ENCODE measurements around the gene PELI1. TPM values are rescaled to one million over a fixed set of nuclear protein-coding genes. Genes with fewer than 3 reads are reported as not detected.

The PELI1 gene
- total RNA-seq, 1 experiment from 2014 or later, result 90.7 TPM

DNA sequence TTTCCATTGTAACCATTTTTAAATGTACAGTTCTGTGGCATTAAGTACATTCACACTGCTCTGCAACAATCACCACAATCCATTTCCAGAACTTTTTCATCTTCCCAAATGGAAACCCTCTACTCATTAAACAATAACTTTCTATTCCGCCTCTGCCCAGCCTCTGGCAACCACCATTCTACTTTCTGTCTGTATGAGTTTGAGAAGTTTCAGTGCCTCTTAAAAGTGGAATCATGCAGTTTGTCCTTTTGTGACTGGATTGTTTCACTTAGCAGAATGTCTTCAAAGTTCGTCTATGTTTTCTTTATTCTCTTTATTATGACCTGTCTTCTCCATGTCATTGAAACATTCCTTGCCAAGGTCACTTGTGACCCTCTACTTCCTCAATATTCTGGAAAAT lies 22.0 kb upstream of the PELI1 start:
- Histone ChIP-seq H2AFZ (ENCODE audit: low read length) (no peak overlapping the region), H3K9me3 (ENCODE audit: low read length) (no peaks in the 10 kb centered on the region)

DNA sequence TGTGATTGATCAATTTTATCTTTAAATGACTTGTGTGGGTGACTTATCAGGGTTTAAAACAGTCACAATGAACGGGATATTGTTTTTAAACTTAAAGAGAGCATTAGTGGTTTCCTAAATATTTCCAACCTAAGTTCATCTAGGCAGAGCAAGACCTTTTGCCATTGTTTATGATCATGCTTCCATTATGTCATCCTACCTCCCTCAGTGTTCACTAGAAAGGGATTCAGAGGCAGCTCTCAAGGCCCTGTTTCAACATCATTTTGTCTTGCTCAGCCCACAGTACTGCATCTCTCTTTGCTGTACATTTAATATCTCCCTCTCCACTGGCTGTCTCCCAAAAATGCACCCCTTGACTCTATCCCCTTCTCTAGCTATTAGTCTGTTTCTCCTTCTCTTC lies 21.5 kb upstream of the PELI1 start:
- H3K27me3 ChIP-seq (ENCODE audit: low read length), result no peaks in the 10 kb centered on the region
- no peaks in the 10 kb centered on the region for H3K79me2 ChIP-seq (ENCODE audit: low read length)
- no peak overlapping the region for H3K4me2 ChIP-seq (ENCODE audit: low read depth, low read length, poor library complexity, severe bottlenecking)
- no peaks in the 10 kb centered on the region for H4K20me1 ChIP-seq (ENCODE audit: insufficient read depth, low read depth, low read length)
- H3K4me3 ChIP-seq (ENCODE audit: low read length), result no peak overlapping the region
- peaks cover 43% of the 10 kb centered on the region for H3K4me1 ChIP-seq (ENCODE audit: low read length)
- no peaks in the 10 kb centered on the region for H3K9me3 ChIP-seq (ENCODE audit: low read length)
- no peak overlapping the region for H2AFZ ChIP-seq (ENCODE audit: low read length)
- H3K27ac ChIP-seq (ENCODE audit: low read length), result no peak overlapping the region
- no peak overlapping the region for H3K9ac ChIP-seq (ENCODE audit: low read length)
- peaks cover 4% of the 10 kb centered on the region; the same call in 1 of the 2 replicates for H3K36me3 ChIP-seq (ENCODE audit: insufficient read depth, low read length)
- no peaks in the 10 kb centered on the region for H3K9me2 ChIP-seq (replicated peaks; ENCODE audit: insufficient read depth, low read length)
- no peak for DNase-seq

More for the DNA sequence above, 22.0 kb upstream of the PELI1 start:
- no peaks in the 10 kb centered on the region for H3K9me2 ChIP-seq (replicated peaks; ENCODE audit: insufficient read depth, low read length)
- no peaks in the 10 kb centered on the region for H3K79me2 ChIP-seq (ENCODE audit: low read length)
- H3K27me3 ChIP-seq (ENCODE audit: low read length), result no peaks in the 10 kb centered on the region
- no peak overlapping the region for H3K27ac ChIP-seq (ENCODE audit: low read length)
- no peak overlapping the region for H3K4me3 ChIP-seq (ENCODE audit: low read length)
- H3K36me3 ChIP-seq (ENCODE audit: insufficient read depth, low read length), result peaks cover 4% of the 10 kb centered on the region; the same call in 1 of the 2 replicates
- DNase-seq, result no peak
- H4K20me1 ChIP-seq (ENCODE audit: insufficient read depth, low read depth, low read length), result no peaks in the 10 kb centered on the region
- peaks cover 48% of the 10 kb centered on the region for H3K4me1 ChIP-seq (ENCODE audit: low read length)
- no peak overlapping the region for H3K9ac ChIP-seq (ENCODE audit: low read length)
- no peak overlapping the region for H3K4me2 ChIP-seq (ENCODE audit: low read depth, low read length, poor library complexity, severe bottlenecking)

DNA sequence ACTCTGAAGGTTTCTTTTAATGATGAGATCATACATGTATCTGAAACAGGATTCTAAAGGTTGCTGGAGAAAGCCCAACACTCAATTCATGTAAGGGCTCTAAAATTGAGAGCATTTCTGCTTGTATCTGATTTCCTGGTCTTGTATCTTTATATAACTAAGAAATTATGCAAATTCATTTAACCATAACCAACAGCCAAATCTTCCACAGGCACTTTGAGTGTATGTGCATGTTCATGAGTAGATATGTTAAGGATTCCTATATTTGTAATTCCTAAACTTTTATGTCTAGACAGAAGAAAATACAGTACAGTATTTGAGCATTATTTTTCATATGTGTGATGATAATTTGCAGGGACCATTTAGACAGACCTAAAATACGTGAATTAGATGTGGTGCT lies 20.4 kb upstream of the PELI1 start:
- H2AFZ ChIP-seq (ENCODE audit: low read length), result no peak overlapping the region; the same call in 1 of the 2 replicates
- H3K27ac ChIP-seq (ENCODE audit: low read length), result peak overlapping the region; percentile 2; the same call in 1 of the 2 replicates

DNA sequence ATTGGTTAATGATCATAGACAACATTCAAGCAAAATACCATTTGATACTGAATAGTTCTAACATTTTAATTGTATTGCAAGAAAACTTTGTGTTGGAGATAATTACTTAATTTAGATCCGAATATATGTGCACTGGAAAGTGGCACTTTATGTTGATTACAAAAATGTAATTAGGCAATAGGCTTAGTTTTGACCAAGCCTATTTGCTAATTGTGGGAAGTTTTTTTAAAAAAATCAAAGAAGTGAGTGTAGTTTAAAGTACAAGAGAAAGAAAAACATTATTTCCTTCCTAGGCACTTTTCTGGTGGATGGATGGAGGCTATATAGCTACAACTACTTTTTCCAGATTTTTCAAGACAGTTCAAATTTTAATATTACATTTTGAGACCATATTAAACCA lies 18.3 kb upstream of the PELI1 start:
- peaks cover 20% of the 10 kb centered on the region for H3K4me1 ChIP-seq (ENCODE audit: low read length)
- no peak overlapping the region for H3K4me3 ChIP-seq (ENCODE audit: low read length)
- H3K36me3 ChIP-seq (ENCODE audit: insufficient read depth, low read length), result peaks cover 4% of the 10 kb centered on the region; the same call in 1 of the 2 replicates
- no peaks in the 10 kb centered on the region for H4K20me1 ChIP-seq (ENCODE audit: insufficient read depth, low read depth, low read length)
- no peak overlapping the region for H2AFZ ChIP-seq (ENCODE audit: low read length)
- no peak overlapping the region for H3K9ac ChIP-seq (ENCODE audit: low read length)
- no peaks in the 10 kb centered on the region for H3K79me2 ChIP-seq (ENCODE audit: low read length)
- no peak for DNase-seq
- no peaks in the 10 kb centered on the region for H3K9me2 ChIP-seq (replicated peaks; ENCODE audit: insufficient read depth, low read length)
- H3K9me3 ChIP-seq (ENCODE audit: low read length), result no peaks in the 10 kb centered on the region
- no peak overlapping the region for H3K27ac ChIP-seq (ENCODE audit: low read length)
- no peaks in the 10 kb centered on the region for H3K27me3 ChIP-seq (ENCODE audit: low read length)
- H3K4me2 ChIP-seq (ENCODE audit: low read depth, low read length, poor library complexity, severe bottlenecking), result no peak overlapping the region

More for the DNA sequence above, 20.4 kb upstream of the PELI1 start:
- H3K9me2 ChIP-seq (replicated peaks; ENCODE audit: insufficient read depth, low read length), result no peaks in the 10 kb centered on the region
- peaks cover 33% of the 10 kb centered on the region for H3K4me1 ChIP-seq (ENCODE audit: low read length)
- peaks cover 4% of the 10 kb centered on the region; the same call in 1 of the 2 replicates for H3K36me3 ChIP-seq (ENCODE audit: insufficient read depth, low read length)
- no peaks in the 10 kb centered on the region for H4K20me1 ChIP-seq (ENCODE audit: insufficient read depth, low read depth, low read length)
- H3K79me2 ChIP-seq (ENCODE audit: low read length), result no peaks in the 10 kb centered on the region
- no peak overlapping the region for H3K9ac ChIP-seq (ENCODE audit: low read length)
- no peaks in the 10 kb centered on the region for H3K27me3 ChIP-seq (ENCODE audit: low read length)
- H3K9me3 ChIP-seq (ENCODE audit: low read length), result no peaks in the 10 kb centered on the region
- no peak overlapping the region for H3K4me3 ChIP-seq (ENCODE audit: low read length)
- DNase-seq, result no peak
- peak overlapping the region; percentile 55 for H3K4me2 ChIP-seq (ENCODE audit: low read depth, low read length, poor library complexity, severe bottlenecking)

DNA sequence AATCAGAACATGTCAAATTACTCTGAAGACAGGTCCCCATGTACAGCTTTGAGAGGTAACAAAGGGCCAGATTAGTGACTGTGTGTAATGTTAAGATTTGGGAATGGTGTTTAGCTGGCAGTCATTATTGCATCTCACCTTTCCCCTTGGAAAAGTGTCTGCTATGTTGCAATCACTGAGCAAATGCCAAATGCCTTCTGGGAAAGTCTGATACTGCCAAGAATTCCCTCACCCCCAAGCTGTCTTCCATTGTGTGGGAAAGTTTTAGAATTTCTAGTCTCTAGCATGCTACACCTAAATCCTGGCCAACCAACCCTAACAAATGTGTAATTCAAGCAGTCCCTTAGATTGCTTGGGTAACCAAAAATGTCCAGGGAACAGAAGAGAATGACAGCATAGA lies 13.6 kb upstream of the PELI1 start:
- DNase-seq, result no peak
- Histone ChIP-seq H2AFZ (ENCODE audit: low read length) (no peak overlapping the region), H3K27ac (ENCODE audit: low read length) (no peak overlapping the region), H3K9me2 (replicated peaks; ENCODE audit: insufficient read depth, low read length) (no peaks in the 10 kb centered on the region), H3K4me3 (ENCODE audit: low read length) (no peak overlapping the region), H4K20me1 (ENCODE audit: insufficient read depth, low read depth, low read length) (no peaks in the 10 kb centered on the region), H3K79me2 (ENCODE audit: low read length) (no peaks in the 10 kb centered on the region), H3K4me1 (ENCODE audit: low read length) (peaks cover 7% of the 10 kb centered on the region; the same call in 1 of the 2 replicates), H3K36me3 (ENCODE audit: insufficient read depth, low read length) (peaks cover 13% of the 10 kb centered on the region; the same call in 1 of the 2 replicates), H3K27me3 (ENCODE audit: low read length) (no peaks in the 10 kb centered on the region), H3K4me2 (ENCODE audit: low read depth, low read length, poor library complexity, severe bottlenecking) (no peak overlapping the region), H3K9me3 (ENCODE audit: low read length) (no peaks in the 10 kb centered on the region), H3K9ac (ENCODE audit: low read length) (no peak overlapping the region)

DNA sequence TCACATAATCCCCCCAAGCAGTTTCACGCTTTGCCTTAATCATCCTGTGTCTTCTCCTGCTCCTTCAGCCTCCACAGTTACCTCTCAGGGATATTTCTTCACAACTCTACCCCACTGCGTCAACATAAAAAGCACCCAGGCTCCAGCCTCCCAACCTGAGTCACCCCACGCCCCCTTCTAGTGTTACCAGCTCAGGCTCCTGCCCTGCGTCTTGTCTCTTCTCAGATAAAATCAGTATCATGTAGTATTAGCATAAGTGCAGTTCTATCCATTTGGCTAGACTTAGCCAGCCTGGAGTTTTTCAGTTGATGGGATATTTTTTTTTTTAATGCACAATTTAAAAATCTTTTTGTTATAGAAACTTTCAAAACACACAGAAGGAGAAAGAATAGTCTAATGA lies 9.6 kb upstream of the PELI1 start:
- H3K4me3 ChIP-seq (ENCODE audit: low read length), result no peak overlapping the region
- H3K79me2 ChIP-seq (ENCODE audit: low read length), result 0 out of 2 replicates have a peak, but pooled peaks cover 4% of the 10 kb centered on the region
- H4K20me1 ChIP-seq (ENCODE audit: insufficient read depth, low read depth, low read length), result no peaks in the 10 kb centered on the region
- H3K9ac ChIP-seq (ENCODE audit: low read length), result no peak overlapping the region
- no peaks in the 10 kb centered on the region for H3K9me3 ChIP-seq (ENCODE audit: low read length)
- no peaks in the 10 kb centered on the region for H3K9me2 ChIP-seq (replicated peaks; ENCODE audit: insufficient read depth, low read length)
- no peak overlapping the region for H3K27ac ChIP-seq (ENCODE audit: low read length)
- no peak for DNase-seq
- H2AFZ ChIP-seq (ENCODE audit: low read length), result no peak overlapping the region
- no peak overlapping the region for H3K4me2 ChIP-seq (ENCODE audit: low read depth, low read length, poor library complexity, severe bottlenecking)
- H3K36me3 ChIP-seq (ENCODE audit: insufficient read depth, low read length), result peaks cover 13% of the 10 kb centered on the region; the same call in 1 of the 2 replicates
- peaks cover 11% of the 10 kb centered on the region for H3K4me1 ChIP-seq (ENCODE audit: low read length)
- H3K27me3 ChIP-seq (ENCODE audit: low read length), result no peaks in the 10 kb centered on the region

DNA sequence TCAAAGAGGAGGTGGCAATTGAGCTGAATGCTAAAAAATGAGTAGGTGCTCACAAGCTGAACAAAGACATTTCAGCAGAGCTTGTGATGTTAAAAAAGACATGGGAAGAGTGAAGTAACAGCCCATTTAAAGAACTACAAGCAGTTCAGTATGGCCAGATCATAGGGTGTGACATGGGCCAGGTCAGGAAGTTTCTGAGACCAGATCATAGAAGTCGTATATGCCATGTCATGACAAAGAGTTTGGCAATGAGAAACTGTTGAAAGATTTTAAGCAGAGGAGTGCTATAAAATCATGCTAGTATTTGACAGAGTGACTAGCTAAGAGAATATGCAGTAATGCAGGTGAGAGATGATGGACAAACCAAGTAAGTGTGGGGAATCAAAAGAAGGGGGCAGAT lies 7.3 kb upstream of the PELI1 start:
- Histone ChIP-seq H3K27me3 (ENCODE audit: low read length) (no peaks in the 10 kb centered on the region), H3K9me2 (replicated peaks; ENCODE audit: insufficient read depth, low read length) (no peaks in the 10 kb centered on the region), H3K27ac (ENCODE audit: low read length) (no peak overlapping the region), H3K9ac (ENCODE audit: low read length) (no peak overlapping the region), H3K4me1 (ENCODE audit: low read length) (peaks cover 4% of the 10 kb centered on the region; the same call in 1 of the 2 replicates), H3K9me3 (ENCODE audit: low read length) (no peaks in the 10 kb centered on the region), H3K4me2 (ENCODE audit: low read depth, low read length, poor library complexity, severe bottlenecking) (no peak overlapping the region), H3K4me3 (ENCODE audit: low read length) (no peak overlapping the region), H4K20me1 (ENCODE audit: insufficient read depth, low read depth, low read length) (no peaks in the 10 kb centered on the region), H3K36me3 (ENCODE audit: insufficient read depth, low read length) (peaks cover 13% of the 10 kb centered on the region; the same call in 1 of the 2 replicates), H2AFZ (ENCODE audit: low read length) (no peak overlapping the region), H3K79me2 (ENCODE audit: low read length) (0 out of 2 replicates have a peak, but pooled peaks cover 4% of the 10 kb centered on the region)
- DNase-seq, result no peak

DNA sequence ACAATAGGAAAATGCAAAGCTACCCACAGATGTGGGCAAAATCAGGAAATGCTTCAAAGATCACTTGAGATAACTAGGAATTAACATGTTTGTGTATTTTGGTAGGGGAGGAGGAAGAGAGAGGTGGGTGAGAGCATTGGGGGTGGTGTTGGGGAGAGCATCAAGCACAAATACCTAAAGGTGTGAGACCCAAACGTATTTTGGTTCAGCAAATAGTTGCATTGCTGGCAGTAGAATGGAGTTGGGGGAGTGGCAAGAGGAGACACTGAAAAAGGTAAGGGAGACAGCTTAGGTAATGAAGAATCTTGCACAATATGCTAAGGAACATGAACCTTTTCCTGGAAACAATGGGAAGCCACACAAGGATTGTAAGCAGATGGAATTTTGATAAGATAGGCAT lies 1.5 kb upstream of the PELI1 start:
- no peak overlapping the region for H2AFZ ChIP-seq (ENCODE audit: low read length)
- H3K9me2 ChIP-seq (replicated peaks; ENCODE audit: insufficient read depth, low read length), result no peaks in the 10 kb centered on the region
- H3K9me3 ChIP-seq (ENCODE audit: low read length), result no peaks in the 10 kb centered on the region
- H3K79me2 ChIP-seq (ENCODE audit: low read length), result peaks cover 45% of the 10 kb centered on the region
- H3K4me3 ChIP-seq (ENCODE audit: low read length), result 0 out of 2 replicates have a peak overlapping the region, but pooled peaks have one; percentile 89
- H3K27me3 ChIP-seq (ENCODE audit: low read length), result no peaks in the 10 kb centered on the region
- peaks cover 8% of the 10 kb centered on the region; the same call in 1 of the 2 replicates for H4K20me1 ChIP-seq (ENCODE audit: insufficient read depth, low read depth, low read length)
- DNase-seq, result no peak
- H3K4me1 ChIP-seq (ENCODE audit: low read length), result peaks cover 41% of the 10 kb centered on the region
- H3K36me3 ChIP-seq (ENCODE audit: insufficient read depth, low read length), result peaks cover 14% of the 10 kb centered on the region; the same call in 1 of the 2 replicates
- no peak overlapping the region for H3K27ac ChIP-seq (ENCODE audit: low read length)
- H3K4me2 ChIP-seq (ENCODE audit: low read depth, low read length, poor library complexity, severe bottlenecking), result peak overlapping the region; percentile 95
- no peak overlapping the region for H3K9ac ChIP-seq (ENCODE audit: low read length)
